Left cardiac atrium (tissue), 4 donors: ENCODE results near the gene NCKAP5. TPM values are rescaled to one million over a fixed set of nuclear protein-coding genes. Genes with fewer than 3 reads are reported as not detected.

Source experiments
- ATAC-seq, 2 donors: fragments of 200-7000 bp; cut with Tn5 transposase; one replicate each; pipeline ENCODE4 v1.9.1; 2020; ENCODE audit warnings: mild to moderate bottlenecking in 2 of 2, moderate library complexity in 2 of 2
- DNase-seq: peaks from one replicate; pipeline ENCODE4 v3.0.0-alpha.2; 2020
- intact Hi-C, 2 donors: fragments of 100-400 bp; cut with DNase I; formaldehyde crosslinking; loops; one replicate each; pipeline versions ENCODE4 v1.14.1 to v1.15.1; 2022 to 2023
- total RNA-seq, 2 donors: library from RNA; stranded (reverse); fragmentation: NEBNext Ultra II Directional; extraction: Animal tissue kit (Norgen Biotek cat#: 25700); gene quantifications; one replicate each; pipeline ENCODE4 v1.2.1, GENCODE V29; 2021
- donor health status: DM: no; HTN: yes; CAD: no.
- donor health status: DM: no; HTN: yes; CAD: no; lungs with severe emphysema.
- donor health status: DM: yes; HTN: yes; CAD: no.
- donor health status: Dilated cardiomyopathy.

Gene NCKAP5
- total RNA-seq, 2 donors from 2014 or later, result 5.8 to 6.2 TPM

- intact Hi-C loops, result no loop called here
- DNase-seq (no peak), ATAC-seq (peak in 1 of 2 donors; percentile 19)
Observed at GRCh38 chr2:133122529-133122928, 445.7 kb downstream of the NCKAP5 start.

- intact Hi-C loops, result no loop called here
- ATAC-seq (no peak), DNase-seq (no peak)
Observed at GRCh38 chr2:133120310-133120709, 448.0 kb downstream of the NCKAP5 start.

GRCh38 chr2:133110201-133110600 is 458.1 kb downstream of the NCKAP5 start:
- ATAC-seq, result no peak
- no peak for DNase-seq
- intact Hi-C loops, result no loop called here

- intact Hi-C loops, result no loop called here
- DNase-seq (no peak), ATAC-seq (no peak)
Observed at GRCh38 chr2:133109772-133110171, 458.5 kb downstream of the NCKAP5 start.

- DNase-seq (no peak), ATAC-seq (peak in 1 of 2 donors; percentile 54)
- intact Hi-C loops, result no loop called here
Observed at GRCh38 chr2:133107058-133107815, 461.0 kb downstream of the NCKAP5 start.

- DNase-seq, result no peak
- ATAC-seq, result no peak
- intact Hi-C loops, result no loop called here
Observed at GRCh38 chr2:133104871-133105270, 463.4 kb downstream of the NCKAP5 start.

GRCh38 chr2:133098787-133099186 is 469.5 kb downstream of the NCKAP5 start:
- no peak for ATAC-seq
- intact Hi-C loops, result no loop called here
- DNase-seq, result no peak

- ATAC-seq (no peak), DNase-seq (no peak)
- intact Hi-C loops, result no loop called here
Observed at GRCh38 chr2:133097666-133098065, 470.6 kb downstream of the NCKAP5 start.

GRCh38 chr2:133092571-133092970 is 475.7 kb downstream of the NCKAP5 start:
- DNase-seq, result no peak
- intact Hi-C loops, result no loop called here

GRCh38 chr2:133090358-133090757 is 477.9 kb downstream of the NCKAP5 start:
- no peak for ATAC-seq
- intact Hi-C loops, result no loop called here
- no peak for DNase-seq

More at GRCh38 chr2:133092571-133092970, 475.7 kb downstream of the NCKAP5 start:
- ATAC-seq, result no peak

GRCh38 chr2:133086176-133086575 is 482.1 kb downstream of the NCKAP5 start:
- no peak for ATAC-seq
- no peak for DNase-seq
- intact Hi-C loops, result no loop called here

- ATAC-seq, result no peak
- intact Hi-C loops, result no loop called here
Observed at GRCh38 chr2:133085646-133086045, 482.6 kb downstream of the NCKAP5 start.

GRCh38 chr2:133082034-133082433 is 486.2 kb downstream of the NCKAP5 start:
- no peak for DNase-seq
- no peak for ATAC-seq

More at GRCh38 chr2:133085646-133086045, 482.6 kb downstream of the NCKAP5 start:
- DNase-seq, result no peak

GRCh38 chr2:133080822-133081221 is 487.4 kb downstream of the NCKAP5 start:
- intact Hi-C loops, result no loop called here
- ATAC-seq, result no peak
- DNase-seq, result no peak

More at GRCh38 chr2:133082034-133082433, 486.2 kb downstream of the NCKAP5 start:
- intact Hi-C loops, result no loop called here

GRCh38 chr2:133078667-133079411 is 489.4 kb downstream of the NCKAP5 start:
- no peak for DNase-seq
- intact Hi-C loops, result no loop called here
- no peak for ATAC-seq

GRCh38 chr2:133077269-133077822 is 490.9 kb downstream of the NCKAP5 start:
- intact Hi-C loops, result no loop called here

GRCh38 chr2:133072837-133073694 is 495.2 kb downstream of the NCKAP5 start:
- DNase-seq (no peak), ATAC-seq (no peak)
- intact Hi-C loops, result no loop called here

More at GRCh38 chr2:133077269-133077822, 490.9 kb downstream of the NCKAP5 start:
- ATAC-seq (peak; percentile 63 to 73), DNase-seq (peak; percentile 19)

- ATAC-seq (no peak), DNase-seq (no peak)
- intact Hi-C loops, result no loop called here
Observed at GRCh38 chr2:133063775-133064174, 504.5 kb downstream of the NCKAP5 start.
